ENCODE measurements around the gene SLC25A12.

SLC25A12 gene

DNA sequence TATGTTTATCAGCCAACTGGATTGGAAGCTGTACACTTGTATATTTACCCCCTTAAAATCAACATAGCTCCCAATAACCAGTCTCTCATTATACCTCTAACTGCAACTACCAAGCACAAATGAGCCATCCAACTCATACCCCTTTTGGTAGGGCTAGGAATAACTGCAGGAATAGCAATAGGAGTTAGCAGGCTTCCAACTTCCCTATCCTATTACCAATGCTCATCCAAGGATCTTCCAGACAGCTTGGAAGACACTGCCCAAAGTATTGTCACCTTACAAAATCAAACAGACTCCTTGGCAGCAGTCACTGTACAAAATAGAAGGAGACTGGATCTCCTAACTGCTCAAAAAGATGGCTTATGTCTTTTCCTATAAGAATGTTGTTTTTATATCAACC, 61.6 kb downstream of the SLC25A12 start:
- no peak for DNase-seq (ENCODE audit: extremely low spot score)
- ChIA-PET CTCF (interaction anchor here (0.6 kb wide), 1 partner anchor 18 kb away, joined by 4 read pairs; no protein-coding TSS in a partner anchor), POLR2A (interaction anchor here (1.5 kb wide), 1 partner anchor 90 kb away, joined by 3 read pairs; the partner anchor contains the start of gene HAT1)
- no peak for TF ChIP-seq SUZ12 (IDR thresholded peaks at IDR 0.05)
- TF ChIP-seq L3MBTL2 (conservative IDR thresholded peaks at IDR 0.05), result no peak
- TF ChIP-seq ELF4 (IDR thresholded peaks at IDR 0.05), result no peak
- TF ChIP-seq NFRKB (IDR thresholded peaks at IDR 0.05), result no peak
- no peak for TF ChIP-seq BHLHE40 (IDR thresholded peaks at IDR 0.05; ENCODE audit: borderline replicate concordance)
- TF ChIP-seq CTBP1 (IDR thresholded peaks at IDR 0.05; ENCODE audit: borderline replicate concordance), result no peak
- no peak for TF ChIP-seq ARNT (IDR thresholded peaks at IDR 0.05)
- TF ChIP-seq FOXM1 (IDR thresholded peaks at IDR 0.05; ENCODE audit: borderline replicate concordance), result no peak
- TF ChIP-seq FOXK2 (IDR thresholded peaks at IDR 0.05), result no peak
- no peak for TF ChIP-seq FOXA1 (IDR thresholded peaks at IDR 0.05)
- TF ChIP-seq, protein P1, sequence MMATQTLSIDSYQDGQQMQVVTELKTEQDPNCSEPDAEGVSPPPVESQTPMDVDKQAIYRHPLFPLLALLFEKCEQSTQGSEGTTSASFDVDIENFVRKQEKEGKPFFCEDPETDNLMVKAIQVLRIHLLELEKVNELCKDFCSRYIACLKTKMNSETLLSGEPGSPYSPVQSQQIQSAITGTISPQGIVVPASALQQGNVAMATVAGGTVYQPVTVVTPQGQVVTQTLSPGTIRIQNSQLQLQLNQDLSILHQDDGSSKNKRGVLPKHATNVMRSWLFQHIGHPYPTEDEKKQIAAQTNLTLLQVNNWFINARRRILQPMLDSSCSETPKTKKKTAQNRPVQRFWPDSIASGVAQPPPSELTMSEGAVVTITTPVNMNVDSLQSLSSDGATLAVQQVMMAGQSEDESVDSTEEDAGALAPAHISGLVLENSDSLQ (IDR thresholded peaks at IDR 0.05), result no peak
- no peak for TF ChIP-seq SP1 (IDR thresholded peaks at IDR 0.05)

DNA sequence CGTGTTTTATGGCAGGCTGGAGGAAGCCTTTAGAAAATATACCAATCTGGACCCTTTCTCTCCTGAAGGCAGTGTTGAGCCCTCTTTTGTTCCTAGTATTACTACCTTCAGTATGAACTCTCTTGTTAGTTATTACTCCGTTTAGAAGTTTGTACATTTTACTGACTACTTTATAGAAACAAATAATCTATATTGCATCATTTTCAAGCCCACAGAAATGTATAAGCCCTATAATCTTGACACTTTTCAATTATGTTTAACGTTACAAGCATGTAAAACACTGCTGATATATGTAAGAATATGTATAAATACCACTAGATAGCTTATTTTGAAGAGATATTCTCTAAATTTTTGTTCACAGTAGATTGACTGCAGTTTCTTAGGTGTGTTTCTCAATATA, 64.0 kb downstream of the SLC25A12 start:
- no peak for TF ChIP-seq ZNF384 (IDR thresholded peaks at IDR 0.05)
- TF ChIP-seq, protein P1 (IDR thresholded peaks at IDR 0.05), result no peak
- TF ChIP-seq TARDBP (IDR thresholded peaks at IDR 0.05), result no peak
- no peak for TF ChIP-seq ARNT (IDR thresholded peaks at IDR 0.05)
- no peak for TF ChIP-seq ELF4 (IDR thresholded peaks at IDR 0.05)
- no peak for TF ChIP-seq L3MBTL2 (conservative IDR thresholded peaks at IDR 0.05)
- no peak for TF ChIP-seq FOXM1 (IDR thresholded peaks at IDR 0.05; ENCODE audit: borderline replicate concordance)
- TF ChIP-seq HDGF (IDR thresholded peaks at IDR 0.05; ENCODE audit: borderline replicate concordance), result no peak
- no peak for TF ChIP-seq SP1 (IDR thresholded peaks at IDR 0.05)
- TF ChIP-seq CTBP1 (IDR thresholded peaks at IDR 0.05; ENCODE audit: borderline replicate concordance), result no peak
- TF ChIP-seq FOXA1 (IDR thresholded peaks at IDR 0.05), result no peak
- TF ChIP-seq LEF1 (IDR thresholded peaks at IDR 0.05; ENCODE audit: borderline replicate concordance), result no peak
- TF ChIP-seq NFRKB (IDR thresholded peaks at IDR 0.05), result no peak
- TF ChIP-seq BHLHE40 (IDR thresholded peaks at IDR 0.05; ENCODE audit: borderline replicate concordance), result no peak
- no peak for TF ChIP-seq FOXK2 (IDR thresholded peaks at IDR 0.05)
- ChIA-PET POLR2A (no interaction called here), CTCF (no interaction called here)
- DNase-seq (ENCODE audit: extremely low spot score), result no peak

DNA sequence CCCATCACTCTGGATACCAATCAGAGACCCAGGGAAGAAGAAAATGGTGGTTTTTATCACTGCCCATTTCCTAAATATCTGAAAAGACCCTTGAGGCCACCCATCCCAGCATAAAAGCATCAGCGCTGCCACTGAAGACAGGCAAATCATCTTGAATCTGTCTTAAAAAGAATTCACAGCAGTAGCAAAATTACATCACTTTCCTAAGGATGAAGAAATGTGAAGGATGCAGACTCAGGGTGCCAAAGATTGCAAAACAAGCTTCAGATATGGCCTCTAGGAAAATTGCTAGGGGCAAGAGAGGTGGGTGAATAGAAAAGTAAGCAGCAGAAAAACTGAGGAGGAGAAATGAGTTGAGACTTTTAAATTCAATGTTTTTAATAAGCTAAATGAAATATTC, 70.0 kb downstream of the SLC25A12 start:
- CTCF ChIA-PET, result no interaction called here
- TF ChIP-seq BHLHE40 (IDR thresholded peaks at IDR 0.05; ENCODE audit: borderline replicate concordance), result no peak
- TF ChIP-seq SUZ12 (IDR thresholded peaks at IDR 0.05), result no peak
- TF ChIP-seq L3MBTL2 (conservative IDR thresholded peaks at IDR 0.05), result no peak
- TF ChIP-seq LEF1 (IDR thresholded peaks at IDR 0.05; ENCODE audit: borderline replicate concordance), result no peak
- no peak for TF ChIP-seq FOXM1 (IDR thresholded peaks at IDR 0.05; ENCODE audit: borderline replicate concordance)
- TF ChIP-seq CTBP1 (IDR thresholded peaks at IDR 0.05; ENCODE audit: borderline replicate concordance), result no peak
- no peak for TF ChIP-seq ARNT (IDR thresholded peaks at IDR 0.05)
- TF ChIP-seq NFRKB (IDR thresholded peaks at IDR 0.05), result no peak
- TF ChIP-seq ZNF384 (IDR thresholded peaks at IDR 0.05), result no peak
- TF ChIP-seq SP1 (IDR thresholded peaks at IDR 0.05), result no peak
- no peak for TF ChIP-seq FOXA1 (IDR thresholded peaks at IDR 0.05)
- no peak for TF ChIP-seq HDGF (IDR thresholded peaks at IDR 0.05; ENCODE audit: borderline replicate concordance)
- TF ChIP-seq FOXK2 (IDR thresholded peaks at IDR 0.05), result no peak
- no peak for TF ChIP-seq TARDBP (IDR thresholded peaks at IDR 0.05)
- TF ChIP-seq, protein P1 (IDR thresholded peaks at IDR 0.05), result no peak
- no peak for TF ChIP-seq ELF4 (IDR thresholded peaks at IDR 0.05)
- POLR2A ChIA-PET, result no interaction called here
- no peak for DNase-seq (ENCODE audit: extremely low spot score)

DNA sequence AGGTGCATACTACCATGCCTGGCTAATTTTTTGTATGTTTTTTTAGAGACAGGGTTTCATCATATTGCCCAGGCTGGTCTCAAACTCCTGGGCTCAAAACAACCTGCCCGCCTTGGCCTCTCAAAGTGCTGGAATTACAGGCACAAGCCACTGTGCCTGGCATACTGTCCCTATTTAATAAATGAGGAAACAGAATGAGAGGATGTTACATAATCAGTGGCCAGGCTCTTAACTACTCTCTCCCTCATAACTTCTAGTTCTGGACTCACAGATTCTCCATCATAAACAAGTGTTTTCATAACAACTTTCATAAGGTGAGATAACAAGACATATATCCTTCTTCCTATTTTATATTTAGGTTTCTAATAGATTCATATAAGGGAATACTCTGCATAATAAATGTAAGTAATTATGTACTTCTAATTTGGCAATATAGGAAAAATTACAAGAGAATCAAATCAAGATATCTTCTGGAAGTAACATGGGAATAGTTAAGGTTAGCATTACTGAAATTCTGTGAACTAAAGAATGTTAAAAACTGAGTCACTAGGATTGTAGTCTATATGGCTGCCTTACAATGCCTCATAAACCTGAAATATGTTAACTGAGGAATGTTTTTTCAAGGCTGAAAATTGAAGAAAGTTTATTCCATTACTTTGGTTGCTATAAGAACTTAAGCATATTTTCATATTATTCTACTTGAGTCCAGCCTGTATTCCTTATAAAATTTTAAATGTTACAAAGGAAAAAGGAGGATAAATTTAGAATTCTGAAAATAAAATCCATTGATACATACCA, 71.3 kb downstream of the SLC25A12 start:
- POLR2A ChIA-PET, result no interaction called here
- no peak for DNase-seq (ENCODE audit: extremely low spot score)
- no peak for TF ChIP-seq HDGF (IDR thresholded peaks at IDR 0.05; ENCODE audit: borderline replicate concordance)
- TF ChIP-seq FOXK2 (IDR thresholded peaks at IDR 0.05), result no peak
- no peak for TF ChIP-seq FOXA1 (IDR thresholded peaks at IDR 0.05)
- TF ChIP-seq CTBP1 (IDR thresholded peaks at IDR 0.05; ENCODE audit: borderline replicate concordance), result no peak
- no peak for TF ChIP-seq ZNF384 (IDR thresholded peaks at IDR 0.05)
- TF ChIP-seq FOXM1 (IDR thresholded peaks at IDR 0.05; ENCODE audit: borderline replicate concordance), result no peak
- TF ChIP-seq SP1 (IDR thresholded peaks at IDR 0.05), result no peak
- TF ChIP-seq SUZ12 (IDR thresholded peaks at IDR 0.05), result no peak
- TF ChIP-seq ELF4 (IDR thresholded peaks at IDR 0.05), result no peak
- no peak for TF ChIP-seq TARDBP (IDR thresholded peaks at IDR 0.05)
- no peak for TF ChIP-seq BHLHE40 (IDR thresholded peaks at IDR 0.05; ENCODE audit: borderline replicate concordance)
- no peak for TF ChIP-seq L3MBTL2 (conservative IDR thresholded peaks at IDR 0.05)
- CTCF ChIA-PET, result no interaction called here

DNA sequence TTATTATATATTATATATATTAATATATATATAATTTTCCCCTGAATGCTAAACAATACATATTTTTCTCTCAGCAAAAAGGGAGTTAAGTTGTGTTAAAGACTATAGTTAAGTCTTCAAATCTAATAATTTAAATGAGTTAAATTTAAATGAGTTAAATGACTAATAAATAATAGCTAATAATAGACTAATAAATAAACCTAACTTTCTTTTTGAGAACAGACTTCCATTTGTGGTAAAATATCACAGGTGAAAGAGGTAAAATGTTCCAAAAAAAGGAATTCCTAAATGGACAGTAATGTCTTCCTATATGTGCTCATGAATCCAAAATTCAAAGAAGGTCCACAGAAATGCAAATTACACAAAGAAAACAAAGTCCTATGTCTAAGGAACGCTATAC, 74.6 kb downstream of the SLC25A12 start:
- no peak for DNase-seq (ENCODE audit: extremely low spot score)
- ChIA-PET POLR2A (no interaction called here), CTCF (no interaction called here)
- TF ChIP-seq BHLHE40 (IDR thresholded peaks at IDR 0.05; ENCODE audit: borderline replicate concordance) (no peak), CTBP1 (IDR thresholded peaks at IDR 0.05; ENCODE audit: borderline replicate concordance) (no peak), HDGF (IDR thresholded peaks at IDR 0.05; ENCODE audit: borderline replicate concordance) (no peak), SUZ12 (IDR thresholded peaks at IDR 0.05) (no peak), TARDBP (IDR thresholded peaks at IDR 0.05) (no peak)

DNA sequence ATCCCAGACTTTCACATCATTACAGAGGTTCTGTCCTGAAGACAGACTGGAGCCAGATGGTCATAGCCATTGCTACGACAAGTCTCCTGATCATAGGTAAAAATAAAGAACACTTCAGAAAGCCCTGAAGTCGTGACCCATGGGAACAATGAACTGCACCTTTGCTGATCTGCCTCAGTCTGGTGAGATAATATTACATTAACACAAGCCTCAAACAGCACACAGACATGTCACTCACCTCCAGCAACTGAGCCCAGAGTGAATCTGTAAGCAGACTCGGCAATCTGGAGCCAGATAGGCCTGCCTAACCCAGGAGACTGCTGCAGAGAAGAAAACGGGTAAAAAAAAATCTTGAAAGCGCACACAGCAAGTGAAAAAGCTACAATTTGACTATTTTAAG, 79.2 kb downstream of the SLC25A12 start:
- no peak for DNase-seq (ENCODE audit: extremely low spot score)
- CTCF ChIA-PET, result no interaction called here
- POLR2A ChIA-PET, result no interaction called here
- TF ChIP-seq CTBP1 (IDR thresholded peaks at IDR 0.05; ENCODE audit: borderline replicate concordance) (no peak), FOXK2 (IDR thresholded peaks at IDR 0.05) (no peak), FOXM1 (IDR thresholded peaks at IDR 0.05; ENCODE audit: borderline replicate concordance) (no peak), HDGF (IDR thresholded peaks at IDR 0.05; ENCODE audit: borderline replicate concordance) (no peak)
- TF ChIP-seq, protein P1 (IDR thresholded peaks at IDR 0.05), result no peak; the same call in 1 of the 2 replicates

Measured in HEK293T (cell line).